KMS-11 (cell line): ENCODE measurements around the gene ITGAX.

Experiments
- H2AFZ ChIP-seq: fragments of 200-600 bp; sonication (generic); 2 replicates; pipeline ENCODE4 v1.6.1; 2016; ENCODE audit warnings: antibody characterized with exemption, mixed run types, low read depth
- H3K27ac ChIP-seq: fragments of 200-600 bp; sonication (generic); 2 replicates; pipeline ENCODE4 v1.6.1; 2016; ENCODE audit warnings: mild to moderate bottlenecking, mixed run types
- H3K27me3 ChIP-seq: fragments of 200-600 bp; sonication (generic); 2 replicates; pipeline ENCODE4 v1.6.1; 2017; ENCODE audit warnings: mild to moderate bottlenecking, low read depth, mixed run types, moderate library complexity; ENCODE audit not compliant: insufficient read depth
- H3K36me3 ChIP-seq: fragments of 200-600 bp; sonication (generic); 2 replicates; pipeline ENCODE4 v1.6.1; 2017; ENCODE audit warnings: mild to moderate bottlenecking, mixed run types; ENCODE audit not compliant: insufficient read depth
- H3K4me1 ChIP-seq: fragments of 200-600 bp; sonication (generic); 2 replicates; pipeline ENCODE4 v1.6.1; 2016; ENCODE audit warnings: mild to moderate bottlenecking, low read depth, mixed run types; ENCODE audit not compliant: poor library complexity, severe bottlenecking
- H3K4me2 ChIP-seq: fragments of 200-600 bp; sonication (generic); 2 replicates; pipeline ENCODE4 v1.7.0; 2016; ENCODE audit warnings: mild to moderate bottlenecking, mixed run types
- H3K4me3 ChIP-seq: fragments of 200-600 bp; sonication (generic); IDR thresholded peaks from 2 replicates; pipeline ENCODE4 v1.6.1; 2017; ENCODE audit warnings: low read depth, low read length, mixed read lengths; ENCODE audit not compliant: insufficient read depth
- H3K79me2 ChIP-seq: fragments of 200-600 bp; sonication (generic); 2 replicates; pipeline ENCODE4 v1.6.1; 2016; ENCODE audit warnings: low read depth, mixed run types; ENCODE audit not compliant: insufficient read depth
- H3K9ac ChIP-seq: fragments of 200-600 bp; sonication (generic); 2 replicates; pipeline ENCODE4 v1.6.1; 2016; ENCODE audit warnings: mild to moderate bottlenecking, mixed run types
- H4K20me1 ChIP-seq: fragments of 200-600 bp; sonication (generic); 2 replicates; pipeline ENCODE4 v1.6.1; 2016; ENCODE audit warnings: mild to moderate bottlenecking, mixed run types; ENCODE audit not compliant: insufficient read depth
- CTCF ChIP-seq: fragments of 200-600 bp; sonication (generic); conservative IDR thresholded peaks from 2 replicates; pipeline ENCODE4 v1.6.1; 2017; ENCODE audit warnings: low read depth, mild to moderate bottlenecking, antibody characterized with exemption, low read length, moderate library complexity, mixed read lengths

ITGAX gene

GRCh38 chr16:31375231-31375630 lies 20.3 kb downstream of the ITGAX start:
- H3K4me2 ChIP-seq: no peak overlapping the region
- H3K36me3 ChIP-seq: no peaks in the 10 kb centered on the region
- H4K20me1 ChIP-seq: no peaks in the 10 kb centered on the region
- H3K4me3 ChIP-seq: no peak overlapping the region
- H3K9ac ChIP-seq: no peak overlapping the region
- H3K79me2 ChIP-seq: no peaks in the 10 kb centered on the region
- H2AFZ ChIP-seq: no peak overlapping the region
- H3K27me3 ChIP-seq: no peaks in the 10 kb centered on the region
- no peak overlapping the region for H3K27ac ChIP-seq
- no peaks in the 10 kb centered on the region for H3K4me1 ChIP-seq
- TF ChIP-seq CTCF: no peak

GRCh38 chr16:31376705-31377104 lies 21.7 kb downstream of the ITGAX start:
- H3K4me2 ChIP-seq: no peak overlapping the region
- H4K20me1 ChIP-seq: no peaks in the 10 kb centered on the region
- no peaks in the 10 kb centered on the region for H3K27me3 ChIP-seq
- H3K9ac ChIP-seq: no peak overlapping the region
- H3K79me2 ChIP-seq: no peaks in the 10 kb centered on the region
- TF ChIP-seq CTCF: no peak
- H3K27ac ChIP-seq: no peak overlapping the region
- no peak overlapping the region for H3K4me3 ChIP-seq
- no peaks in the 10 kb centered on the region for H3K36me3 ChIP-seq
- H3K4me1 ChIP-seq: no peaks in the 10 kb centered on the region
- H2AFZ ChIP-seq: no peak overlapping the region

GRCh38 chr16:31377210-31377903 lies 22.4 kb downstream of the ITGAX start:
- Histone ChIP-seq H4K20me1 (no peaks in the 10 kb centered on the region), H3K79me2 (no peaks in the 10 kb centered on the region), H3K9ac (no peak overlapping the region), H3K4me2 (no peak overlapping the region), H3K36me3 (no peaks in the 10 kb centered on the region), H3K27me3 (no peaks in the 10 kb centered on the region), H2AFZ (no peak overlapping the region), H3K4me3 (no peak overlapping the region), H3K4me1 (no peaks in the 10 kb centered on the region), H3K27ac (no peak overlapping the region)
- no peak for TF ChIP-seq CTCF

- TF ChIP-seq CTCF: no peak
- no peak overlapping the region for H3K4me3 ChIP-seq
- H3K27ac ChIP-seq: no peak overlapping the region
Measured at GRCh38 chr16:31380201-31380600, 25.2 kb downstream of the ITGAX start.

More at GRCh38 chr16:31380201-31380600, 25.2 kb downstream of the ITGAX start:
- H4K20me1 ChIP-seq: no peaks in the 10 kb centered on the region
- H3K36me3 ChIP-seq: no peaks in the 10 kb centered on the region
- H2AFZ ChIP-seq: no peak overlapping the region
- H3K27me3 ChIP-seq: no peaks in the 10 kb centered on the region
- H3K79me2 ChIP-seq: no peaks in the 10 kb centered on the region
- no peak overlapping the region for H3K9ac ChIP-seq
- no peak overlapping the region for H3K4me2 ChIP-seq
- H3K4me1 ChIP-seq: no peaks in the 10 kb centered on the region
